Naive thymus-derived CD8-positive, alpha-beta T cell (primary cell): ENCODE results near the gene PHPT1. TPM values are rescaled to one million over a fixed set of nuclear protein-coding genes. Genes with fewer than 3 reads are reported as not detected.
"Not testable (repeated sequence)": the region's sequence is repeated elsewhere in the genome, so short reads cannot be mapped to it uniquely, and the experiment has no call there.

Experiments used
- ATAC-seq, 2 donors: fragments of 150-1000 bp; cut with Tn5 transposase in 1 of 2; sonication (Bioruptor Pico), chemical (Tn5 transposase) in 1 of 2; 1 replicate in 1 of 2; 2 replicates in 1 of 2; pipeline ENCODE4 v1.10.0; 2021; ENCODE audit warnings: mild to moderate bottlenecking in 2 of 2, moderate library complexity in 2 of 2
- POLR2A ChIA-PET: fragments of 350-600 bp; sonication (Branson Sonifier 250); formaldehyde crosslinking; loops from one replicate; lab custom pipeline; 2021; ENCODE audit warnings: antibody characterized with exemption; lab: Charles Lee
- DNase-seq, 10 donors: peaks; one replicate each; pipeline versions ENCODE4 v3.0.0 to v3.0.0-alpha.2; 2020 to 2022
- H3K27ac Mint-ChIP-seq, 10 donors: one replicate each; pipeline ENCODE4 v1.8.0; 2020 to 2022; ENCODE audit warnings: mild to moderate bottlenecking in 10 of 10, mixed read lengths in 10 of 10, moderate library complexity in 4 of 10, inconsistent platforms in 1 of 10
- H3K27me3 Mint-ChIP-seq, 5 donors: one replicate each; pipeline ENCODE4 v1.8.0; 2021 to 2022; ENCODE audit warnings: mixed read lengths in 5 of 5
- H3K36me3 Mint-ChIP-seq, 3 donors: one replicate each; pipeline ENCODE4 v1.8.0; 2020 to 2022; ENCODE audit warnings: mixed read lengths in 3 of 3, mild to moderate bottlenecking in 2 of 3, inconsistent platforms in 1 of 3
- H3K4me1 Mint-ChIP-seq, 4 donors: one replicate each; pipeline ENCODE4 v1.8.0; 2021 to 2022; ENCODE audit warnings: mixed read lengths in 4 of 4
- H3K4me3 Mint-ChIP-seq, 10 donors: one replicate each; pipeline ENCODE4 v1.8.0; 2020 to 2022; ENCODE audit warnings: mild to moderate bottlenecking in 10 of 10, mixed read lengths in 10 of 10, moderate library complexity in 6 of 10, inconsistent platforms in 1 of 10
- H3K9me3 Mint-ChIP-seq, 9 donors: one replicate each; pipeline ENCODE4 v1.8.0; 2020 to 2022; ENCODE audit warnings: mixed read lengths in 9 of 9, mild to moderate bottlenecking in 3 of 9, inconsistent platforms in 1 of 9, moderate library complexity in 1 of 9
- polyA plus RNA-seq, 3 donors: library from polyadenylated mRNA; unstranded; fragments of 300-500 nt; fragmentation: Illumina TruSeq; gene quantifications; one replicate each; pipeline ENCODE4 v1.2.3, GENCODE V29; 2021
- total RNA-seq, 8 experiments: library from RNA in 2 of 8; stranded (reverse) in 2 of 8; gene quantifications; one replicate each; pipeline ENCODE4 v1.2.3 and lab custom pipeline; 2021 to 2026

PHPT1 gene
- 10 to 100 TPM; 25.2 to 29.6 TPM for total RNA-seq
- 10 to 100 TPM; 82.6 to 98.1 (median 83.1) TPM for polyA plus RNA-seq
- 3.9 to 37.8 (median 12.8) reads per million in 6 experiments for total RNA-seq (lab: John Stamatoyannopoulos, UW)

- ATAC-seq (peak; percentile 92 to 95), DNase-seq (peak; percentile 93 to 99 (median 96))
- H3K27ac Mint-ChIP-seq = peak within 1 kb of the TSS; percentile 64 to 97 (median 78)
- POLR2A ChIA-PET = interaction anchor here (0.6 to 1.6 kb wide), 7 partner anchors 11 to 42 kb away, joined by 3 to 4 read pairs (median 3); partner anchors contain the start of genes EDF1 and RABL6
- H3K9me3 Mint-ChIP-seq = no peaks in the 10 kb centered on the region
- H3K4me3 Mint-ChIP-seq = peak within 1 kb of the TSS; percentile 86 to 95 (median 91)
- H3K27me3 Mint-ChIP-seq = peaks cover 0 to 22% (median 2%) of the 10 kb centered on the region in 5 donors
- H3K36me3 Mint-ChIP-seq = no peaks in the 10 kb centered on the region
- H3K4me1 Mint-ChIP-seq = peaks cover 4 to 18% (median 14%) of the 10 kb centered on the region in 4 donors
These were observed at the start of gene PHPT1 for GRCh38 chr9:136849038-136849959. Gene PHPT1, plus strand, starts transcription at chr9:136849409. Its CDS starts 22 bp downstream, at chr9:136849431.

- Mint-ChIP-seq H3K36me3 (no peaks in the 10 kb centered on the region), H3K27ac (peak overlapping the region in 7 of 10 donors; percentile 78 to 91 (median 83)), H3K4me3 (peak overlapping the region; percentile 79 to 93 (median 90)), H3K4me1 (peaks cover 14 to 46% (median 34%) of the 10 kb centered on the region in 4 donors), H3K27me3 (peaks cover 0 to 2% (median 0%) of the 10 kb centered on the region in 5 donors), H3K9me3 (no peaks in the 10 kb centered on the region)
- DNase-seq (peak; percentile 63 to 97 (median 85)), ATAC-seq (peak; percentile 73 to 74)
- POLR2A ChIA-PET = interaction anchor here (1.0 to 2.8 kb wide), 12 partner anchors 7 to 235 kb away, joined by 3 to 19 read pairs (median 4); partner anchors contain the start of genes FBXW5, PAXX, RABL6 and TMEM141
These were observed 49.2 kb upstream of the PHPT1 start for GRCh38 chr9:136799854-136800657.

GRCh38 chr9:136802321-136802720 is 46.9 kb upstream of the PHPT1 start:
- Mint-ChIP-seq H3K27ac (peak overlapping the region in 2 of 10 donors; percentile 37 to 46), H3K9me3 (no peaks in the 10 kb centered on the region), H3K27me3 (peaks cover 0 to 2% (median 0%) of the 10 kb centered on the region in 5 donors), H3K36me3 (no peaks in the 10 kb centered on the region), H3K4me1 (peaks cover 12 to 47% (median 30%) of the 10 kb centered on the region in 4 donors), H3K4me3 (no peak overlapping the region)
- ATAC-seq = no peak
- POLR2A ChIA-PET = interaction anchor here (0.6 to 2.7 kb wide), 6 partner anchors 9 to 282 kb away, joined by 3 to 7 read pairs (median 4); partner anchors contain the start of gene FBXW5
- DNase-seq = no peak

- H3K9me3 Mint-ChIP-seq, H3K36me3 Mint-ChIP-seq: not testable (repeated sequence)
- POLR2A ChIA-PET = interaction anchor here (2.7 kb wide), 1 partner anchor 141 kb away, joined by 7 read pairs; the partner anchor contains the start of gene FBXW5
These were observed 46.1 kb upstream of the PHPT1 start for GRCh38 chr9:136803009-136803550.

GRCh38 chr9:136803551-136804508 is 45.4 kb upstream of the PHPT1 start:
- Mint-ChIP-seq H3K27ac (peak overlapping the region in 3 of 10 donors; percentile 13 to 75 (median 43)), H3K4me3 (peak overlapping the region in 4 of 10 donors; percentile 22 to 62 (median 36)), H3K36me3 (no peaks in the 10 kb centered on the region), H3K9me3 (no peaks in the 10 kb centered on the region), H3K4me1 (peaks cover 12 to 50% (median 30%) of the 10 kb centered on the region in 4 donors), H3K27me3 (peaks cover 0 to 2% (median 0%) of the 10 kb centered on the region in 5 donors)
- POLR2A ChIA-PET = interaction anchor here (0.8 kb wide), 1 partner anchor 12 kb away, joined by 3 read pairs; no protein-coding TSS in a partner anchor
- no peak for ATAC-seq
- DNase-seq = no peak

More at GRCh38 chr9:136803009-136803550, 46.1 kb upstream of the PHPT1 start:
- ATAC-seq, H3K4me3 Mint-ChIP-seq, DNase-seq, H3K27me3 Mint-ChIP-seq: not testable (repeated sequence)
- peak overlapping the region in 1 of 10 donors; percentile 75 for H3K27ac Mint-ChIP-seq
- H3K4me1 Mint-ChIP-seq = peaks cover 12 to 48% (median 27%) of the 10 kb centered on the region in 4 donors

- Mint-ChIP-seq H3K9me3 (no peaks in the 10 kb centered on the region), H3K4me1 (peaks cover 16 to 54% (median 38%) of the 10 kb centered on the region in 4 donors), H3K27ac (peak overlapping the region in 2 of 10 donors; percentile 13 to 43), H3K4me3 (peak overlapping the region in 2 of 10 donors; percentile 22 to 59), H3K36me3 (peaks cover 0 to 2% (median 0%) of the 10 kb centered on the region in 3 donors), H3K27me3 (peaks cover 0 to 2% (median 0%) of the 10 kb centered on the region in 5 donors)
- POLR2A ChIA-PET = interaction anchor here (0.6 to 0.8 kb wide), 2 partner anchors 13 to 198 kb away, joined by 3 read pairs; no protein-coding TSS in a partner anchor
- DNase-seq = no peak
- no peak for ATAC-seq
These were observed 44.6 kb upstream of the PHPT1 start for GRCh38 chr9:136804509-136805206.

- POLR2A ChIA-PET = interaction anchor here (0.6 to 4.2 kb wide), 3 partner anchors 13 to 197 kb away, joined by 3 to 44 read pairs (median 6); partner anchors contain the start of genes FBXW5 and TMEM141
- Mint-ChIP-seq H3K27ac (peak overlapping the region in 2 of 10 donors; percentile 11 to 34), H3K36me3 (peaks cover 0 to 5% (median 0%) of the 10 kb centered on the region in 3 donors), H3K4me1 (peaks cover 18 to 53% (median 42%) of the 10 kb centered on the region in 4 donors), H3K9me3 (no peaks in the 10 kb centered on the region), H3K27me3 (peaks cover 0 to 2% (median 0%) of the 10 kb centered on the region in 5 donors), H3K4me3 (peak overlapping the region in 9 of 10 donors; percentile 9 to 74 (median 51))
- no peak for ATAC-seq
- no peak for DNase-seq
These were observed 43.9 kb upstream of the PHPT1 start for GRCh38 chr9:136805207-136805740.

GRCh38 chr9:136806067-136806466 is 43.1 kb upstream of the PHPT1 start:
- Mint-ChIP-seq H3K36me3 (peaks cover 0 to 8% (median 0%) of the 10 kb centered on the region in 3 donors), H3K27me3 (peaks cover 0 to 2% (median 0%) of the 10 kb centered on the region in 5 donors), H3K9me3 (no peaks in the 10 kb centered on the region), H3K27ac (peak overlapping the region in 7 of 10 donors; percentile 25 to 93 (median 80)), H3K4me1 (peaks cover 16 to 46% (median 40%) of the 10 kb centered on the region in 4 donors), H3K4me3 (peak overlapping the region; percentile 84 to 94 (median 88))
- DNase-seq (no peak), ATAC-seq (no peak)
- POLR2A ChIA-PET = interaction anchor here (0.9 to 4.2 kb wide), 9 partner anchors 7 to 223 kb away, joined by 3 to 44 read pairs (median 7); partner anchors contain the start of genes AJM1, C8G, FBXW5 and TMEM141

GRCh38 chr9:136806631-136807201 is 42.5 kb upstream of the PHPT1 start:
- H3K36me3 Mint-ChIP-seq = peaks cover 0 to 10% (median 0%) of the 10 kb centered on the region in 3 donors
- peak overlapping the region; percentile 69 to 97 (median 91) for H3K27ac Mint-ChIP-seq
- H3K9me3 Mint-ChIP-seq = no peaks in the 10 kb centered on the region
- ATAC-seq (no peak), DNase-seq (no peak)
- peak overlapping the region; percentile 84 to 94 (median 88) for H3K4me3 Mint-ChIP-seq
- POLR2A ChIA-PET = interaction anchor here (0.9 to 4.2 kb wide), 21 partner anchors 8 to 434 kb away, joined by 3 to 44 read pairs (median 6); partner anchors contain the start of genes AJM1, C8G, CCDC183 and FBXW5
- peaks cover 16 to 42% (median 40%) of the 10 kb centered on the region in 4 donors for H3K4me1 Mint-ChIP-seq
- H3K27me3 Mint-ChIP-seq = peaks cover 0 to 2% (median 0%) of the 10 kb centered on the region in 5 donors
